ENCODE measurements around the gene GATA2.

- TF ChIP-seq CTCF (IDR thresholded peaks at IDR 0.05) (no peak), POLR2AphosphoS5 (IDR thresholded peaks at IDR 0.05) (no peak), POLR2A (IDR thresholded peaks at IDR 0.05) (no peak)
Measured at GRCh38 chr3:128478576-128479506, 14.2 kb downstream of the GATA2 start.

Data from gastroesophageal sphincter (tissue), 3 donors.